Activated gamma-delta T cell (primary cell): Measurements from ENCODE around the gene MDH1.
"Not testable (repeated sequence)": the region's sequence is repeated elsewhere in the genome, so short reads cannot be mapped to it uniquely, and the experiment has no call there.

Source experiments
- DNase-seq: peaks from one replicate; lab custom pipeline; 2025; lab: John Stamatoyannopoulos, UW

The MDH1 gene

GRCh38 chr2:63589148-63589958 is 590 bp downstream of the MDH1 start:
- no peak for DNase-seq

GRCh38 chr2:63590626-63591408 is 2.1 kb downstream of the MDH1 start:
- no peak for DNase-seq

GRCh38 chr2:63591566-63592175 is 2.9 kb downstream of the MDH1 start:
- DNase-seq, result no peak

DNA sequence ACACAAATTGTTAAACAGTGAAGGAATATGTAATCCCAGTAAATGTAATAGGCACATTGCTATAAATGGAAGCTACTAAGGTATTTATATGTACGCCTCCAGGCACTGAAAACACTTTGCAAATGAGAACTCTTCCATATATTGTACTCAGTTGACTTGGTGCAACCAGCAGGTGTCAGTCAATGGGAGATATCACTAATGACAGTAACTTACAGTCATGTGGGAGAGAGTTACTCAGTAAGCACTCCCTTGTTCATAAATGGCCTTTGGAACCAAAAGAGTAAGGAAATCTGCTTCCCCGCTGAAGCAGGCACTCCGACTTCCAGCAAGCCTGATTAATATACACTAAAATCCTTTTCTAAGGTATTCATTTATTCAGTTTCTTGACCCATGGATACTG is 5.9 kb downstream of the MDH1 start:
- no peak for DNase-seq

- DNase-seq, result no peak
Observed at GRCh38 chr2:63596401-63596883, 7.7 kb downstream of the MDH1 start.

GRCh38 chr2:63598981-63599380 is 10.2 kb downstream of the MDH1 start:
- DNase-seq, result no peak

- no peak for DNase-seq
Observed at GRCh38 chr2:63600881-63601460, 12.2 kb downstream of the MDH1 start.

GRCh38 chr2:63604666-63605065 is 15.9 kb downstream of the MDH1 start:
- no peak for DNase-seq

DNA sequence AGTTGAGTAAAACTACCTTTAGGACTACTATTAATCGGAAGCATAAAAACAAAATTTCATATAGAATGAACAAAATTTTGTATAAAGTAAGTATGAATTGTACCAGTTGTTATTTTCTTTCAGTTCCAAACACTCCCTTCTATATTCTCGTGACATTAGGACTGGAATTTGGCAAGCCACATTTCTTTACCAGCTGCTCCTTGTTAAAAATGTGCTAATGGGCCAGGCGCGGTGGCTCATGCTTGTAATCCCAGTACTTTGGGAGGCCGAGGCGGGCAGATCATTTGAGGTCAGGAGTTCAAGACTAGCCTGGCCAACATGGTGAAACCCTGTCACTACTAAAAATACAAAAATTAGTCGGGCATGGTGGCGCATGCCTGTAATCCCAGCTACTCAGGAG is 20.1 kb downstream of the MDH1 start:
- not testable (repeated sequence) for DNase-seq

GRCh38 chr2:63610525-63610924 is 21.8 kb downstream of the MDH1 start:
- no peak for DNase-seq

GRCh38 chr2:63613391-63613901 is 24.7 kb downstream of the MDH1 start:
- no peak for DNase-seq

- DNase-seq, result no peak
Observed at GRCh38 chr2:63614448-63614968, 25.7 kb downstream of the MDH1 start.

GRCh38 chr2:63614983-63615945 is 26.5 kb downstream of the MDH1 start:
- no peak for DNase-seq

DNA sequence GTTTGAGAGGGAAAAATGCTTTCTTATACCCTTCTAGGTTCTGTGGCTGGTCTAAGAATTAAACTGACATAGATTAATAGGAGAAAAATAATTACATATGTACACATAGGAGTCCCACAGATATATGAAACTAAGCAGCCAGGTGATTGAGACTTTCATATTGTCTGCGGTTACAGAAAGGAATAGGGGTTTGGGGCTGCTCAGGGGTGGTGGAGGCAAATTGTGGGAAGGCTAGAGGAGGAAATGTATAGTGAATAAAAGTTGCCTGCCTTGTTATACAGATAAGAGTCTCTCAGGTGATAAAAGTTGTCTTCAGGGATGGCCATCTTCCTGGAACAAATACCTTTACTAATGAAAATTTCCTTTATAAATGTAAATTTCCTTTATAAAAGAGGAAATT is 28.6 kb downstream of the MDH1 start:
- no peak for DNase-seq

DNA sequence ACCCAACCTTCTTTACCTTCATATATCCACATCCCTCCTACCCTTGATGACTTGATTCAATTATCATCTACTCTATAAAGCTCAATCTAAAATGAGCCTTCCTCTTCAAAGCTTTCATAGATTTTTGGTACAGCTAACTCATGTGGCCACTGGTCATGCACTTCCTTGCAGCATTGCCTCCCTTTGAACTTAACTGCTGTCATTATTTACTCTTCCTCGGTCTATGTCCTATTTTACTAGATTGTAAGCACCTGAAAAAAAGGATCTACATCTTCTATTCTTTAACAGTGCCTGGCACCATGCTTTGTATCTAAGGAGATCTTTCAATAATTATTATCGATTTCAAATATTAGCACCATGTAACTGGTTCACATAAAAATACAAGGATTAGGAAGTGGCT is 30.6 kb downstream of the MDH1 start:
- no peak for DNase-seq

DNA sequence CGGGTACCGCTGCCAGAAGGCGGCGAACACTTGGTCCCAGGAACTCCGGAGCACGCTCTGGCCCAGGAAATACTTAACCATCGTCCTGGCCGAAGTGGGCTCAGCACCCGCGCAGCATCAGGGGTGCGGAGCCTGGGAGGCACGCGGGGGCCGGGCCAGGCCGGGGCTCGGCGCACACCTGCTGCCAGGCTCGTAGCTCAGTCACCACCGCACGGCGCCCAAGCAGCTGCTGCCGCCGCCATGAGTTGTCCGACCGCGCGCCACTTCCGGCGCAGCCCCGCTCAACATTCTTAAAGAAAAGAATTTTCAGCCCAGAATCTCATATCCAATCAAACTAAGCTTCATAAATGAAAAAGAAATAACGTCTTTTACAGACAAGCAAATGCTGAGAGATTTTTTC is 34.0 kb downstream of the MDH1 start:
- no peak for DNase-seq

DNA sequence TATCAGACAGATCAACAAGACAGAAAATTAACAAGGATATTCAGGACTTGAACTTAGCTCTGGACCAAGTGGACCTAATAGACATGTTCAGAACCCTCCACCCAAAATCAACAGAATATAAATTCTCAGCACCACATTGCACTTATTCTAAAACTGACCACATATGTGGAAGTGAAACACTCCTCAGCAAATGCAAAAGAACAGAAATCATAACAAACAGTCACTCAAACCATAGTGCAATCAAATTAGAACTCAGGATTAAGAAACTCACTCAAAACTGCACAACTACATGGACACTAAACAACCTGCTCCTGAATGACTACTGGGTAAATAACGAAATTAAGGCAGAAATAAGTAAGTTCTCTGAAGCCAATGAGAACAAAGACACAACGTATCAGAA is 35.0 kb downstream of the MDH1 start:
- not testable (repeated sequence) for DNase-seq

- no peak for DNase-seq
Observed at GRCh38 chr2:63627866-63628265, 39.1 kb downstream of the MDH1 start.

DNA sequence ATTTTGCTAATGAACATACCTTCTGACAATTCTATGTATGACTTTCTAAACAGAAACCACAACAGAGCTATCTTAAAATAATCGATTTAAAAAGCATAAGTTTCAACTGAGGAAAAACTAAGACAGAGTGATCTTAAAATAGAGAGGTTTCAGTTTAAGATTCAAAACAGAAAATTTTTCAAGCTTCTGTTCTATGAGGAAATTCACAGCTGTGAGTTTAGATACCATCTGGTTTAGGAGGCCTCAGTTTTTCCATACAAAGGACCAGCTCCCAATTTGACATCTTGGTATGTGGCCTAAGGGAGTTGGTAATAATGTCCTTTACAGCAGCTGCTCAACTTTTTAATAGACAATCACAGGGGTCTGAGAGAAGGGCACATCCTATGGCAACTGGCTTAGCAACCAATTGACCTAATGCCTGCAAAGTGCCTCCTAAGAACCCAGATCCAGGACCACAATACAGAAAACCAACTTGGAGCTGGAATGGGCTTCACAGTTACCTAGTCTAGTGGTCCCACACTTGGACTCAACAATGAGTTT is 39.7 kb downstream of the MDH1 start:
- no peak for DNase-seq

- DNase-seq, result no peak
Observed at GRCh38 chr2:63631501-63631900, 42.7 kb downstream of the MDH1 start.
